Activated effector memory CD4-positive, alpha-beta T cell treated with Interleukin-2 at 50 U/mL for 16 hours (primary cell): ENCODE measurements around the gene GUCA2A.

Experiments
- DNase-seq: peaks from one replicate; pipeline ENCODE4 v3.0.0-alpha.2; 2020

Gene GUCA2A

DNA sequence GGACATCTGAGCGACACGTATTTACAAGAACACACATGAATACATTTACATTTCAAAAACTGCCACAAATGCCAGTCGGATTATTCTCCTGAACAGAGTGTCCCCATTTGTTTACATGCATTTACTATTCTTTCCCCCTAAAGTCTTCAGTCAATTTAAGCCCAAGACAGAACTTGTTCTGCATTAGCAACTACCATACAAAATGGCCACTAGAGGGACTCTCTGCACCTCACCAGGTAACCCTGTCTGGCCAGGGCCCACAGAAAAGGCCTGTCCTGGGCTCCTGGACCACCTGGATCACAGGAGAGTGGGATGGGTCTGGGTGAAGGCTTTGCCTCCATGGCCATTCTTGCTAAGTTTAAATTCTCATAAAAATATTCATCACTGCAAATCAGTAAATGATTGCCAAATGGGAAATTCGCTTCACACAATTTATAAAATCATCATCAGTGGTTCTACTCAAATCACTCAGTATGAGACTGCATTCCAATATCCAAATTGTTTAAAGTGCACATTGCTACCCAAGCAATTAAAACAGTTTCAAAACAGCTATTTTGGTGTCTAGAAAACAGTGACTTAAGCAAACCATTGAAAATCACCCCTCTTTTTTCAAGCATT lies 12.5 kb upstream of the GUCA2A start:
- DNase-seq, result no peak

DNA sequence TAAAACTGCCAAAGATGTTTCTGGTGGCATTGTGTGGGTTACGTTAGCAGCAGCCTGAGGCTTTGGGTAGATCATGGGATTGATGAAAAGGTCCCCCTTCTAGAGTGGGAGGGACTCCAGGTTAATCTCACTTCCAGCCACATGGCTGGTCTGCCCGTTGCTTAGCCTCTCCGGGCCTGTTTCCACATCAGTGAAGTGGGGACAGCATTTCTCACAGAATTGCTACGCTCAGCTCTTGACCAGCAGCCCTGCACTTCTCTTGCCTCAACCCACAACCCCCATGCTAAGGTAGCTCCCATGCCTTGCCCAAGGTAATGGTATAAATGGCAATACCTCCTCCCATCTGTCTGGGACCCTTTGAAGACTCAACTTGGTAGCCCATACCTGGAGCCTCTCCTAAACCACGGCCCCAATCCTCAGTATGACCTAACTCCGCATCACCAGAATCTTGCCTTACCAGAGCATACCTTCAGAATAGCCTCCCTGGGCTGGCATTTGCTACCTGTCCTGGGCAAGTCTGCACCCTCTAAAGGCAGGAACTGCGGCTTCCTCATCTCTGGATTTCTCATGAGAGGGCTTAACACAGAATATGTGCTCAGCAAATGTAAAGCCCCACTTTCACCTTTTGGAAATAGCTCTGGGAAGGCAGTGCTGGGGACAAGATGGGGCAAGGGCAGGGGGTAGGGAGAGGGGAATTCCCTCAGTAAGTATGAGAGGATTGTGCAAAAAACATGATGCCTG lies 10.9 kb upstream of the GUCA2A start:
- DNase-seq, result no peak

DNA sequence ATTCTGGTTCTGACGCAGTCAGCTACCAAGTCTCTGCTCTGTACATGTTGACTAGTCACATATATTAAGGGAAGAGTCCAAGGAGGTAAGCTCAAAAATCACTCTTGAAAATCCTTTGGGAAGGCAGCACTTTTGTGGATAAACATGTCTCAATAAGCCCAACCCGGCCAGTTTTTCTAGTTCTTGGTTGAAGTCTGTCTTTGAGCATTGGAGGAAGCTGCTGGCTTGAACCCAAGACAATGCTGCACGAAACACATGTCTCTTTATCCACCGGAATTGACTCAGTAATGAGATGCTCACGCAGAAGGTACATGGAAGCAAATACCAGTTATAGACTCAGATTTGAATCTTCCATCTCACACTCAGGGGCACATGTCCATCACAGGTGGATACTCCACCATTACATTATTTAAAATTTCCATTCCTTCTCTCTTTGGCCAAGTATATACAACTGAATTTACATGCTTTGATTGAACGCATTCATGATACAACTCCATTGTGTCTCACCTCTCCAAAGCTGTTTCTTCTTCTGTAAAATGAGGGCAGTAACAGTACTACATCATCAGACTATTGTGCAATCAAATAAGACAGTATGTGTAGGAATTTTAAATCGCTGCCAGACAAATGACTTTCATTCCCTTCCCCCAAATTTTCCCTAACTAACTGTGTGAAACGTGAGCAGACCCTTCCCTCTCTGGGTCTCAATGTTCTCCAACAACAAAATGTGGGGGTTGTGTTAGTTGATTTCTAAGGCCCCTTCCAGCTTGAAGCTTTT lies 9.6 kb upstream of the GUCA2A start:
- DNase-seq, result no peak

GRCh38 chr1:42173155-42173933 lies 8.8 kb upstream of the GUCA2A start:
- peak; percentile 48 for DNase-seq

DNA sequence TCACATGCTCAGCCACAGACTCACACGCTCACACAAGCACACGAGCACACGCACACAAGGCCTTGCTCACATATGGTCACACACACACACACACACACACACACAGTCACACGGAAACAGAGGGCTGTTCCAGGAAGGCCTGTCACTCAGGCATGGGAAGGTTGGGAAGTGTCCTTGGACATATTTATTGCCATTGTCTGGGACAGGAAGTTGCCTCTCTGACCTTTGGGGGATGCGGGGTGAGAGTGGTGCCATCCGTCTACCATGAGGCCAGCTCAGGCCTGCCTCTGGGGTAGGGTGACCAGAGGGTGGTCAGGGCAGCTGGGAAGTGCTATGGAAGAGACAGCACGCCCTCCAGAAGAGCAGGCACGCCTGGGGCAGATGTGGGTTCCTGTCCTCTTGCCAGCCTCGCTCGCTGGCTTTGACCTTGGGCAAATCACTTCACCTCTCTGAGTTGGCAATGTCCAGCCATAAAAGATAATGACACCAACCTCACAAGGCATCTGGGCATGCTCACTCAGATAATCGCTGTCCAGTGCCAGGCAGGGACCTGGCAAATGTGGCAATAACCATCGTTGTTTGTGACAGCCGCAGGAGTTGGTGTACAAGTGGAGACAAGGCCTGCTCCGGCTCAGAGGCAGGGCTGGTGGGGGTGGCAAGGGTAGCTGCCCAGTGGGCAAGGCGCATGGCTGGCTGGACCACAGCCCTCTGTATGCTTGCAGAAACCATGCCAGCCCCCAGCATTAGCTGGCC lies 8.0 kb upstream of the GUCA2A start:
- no peak for DNase-seq

DNA sequence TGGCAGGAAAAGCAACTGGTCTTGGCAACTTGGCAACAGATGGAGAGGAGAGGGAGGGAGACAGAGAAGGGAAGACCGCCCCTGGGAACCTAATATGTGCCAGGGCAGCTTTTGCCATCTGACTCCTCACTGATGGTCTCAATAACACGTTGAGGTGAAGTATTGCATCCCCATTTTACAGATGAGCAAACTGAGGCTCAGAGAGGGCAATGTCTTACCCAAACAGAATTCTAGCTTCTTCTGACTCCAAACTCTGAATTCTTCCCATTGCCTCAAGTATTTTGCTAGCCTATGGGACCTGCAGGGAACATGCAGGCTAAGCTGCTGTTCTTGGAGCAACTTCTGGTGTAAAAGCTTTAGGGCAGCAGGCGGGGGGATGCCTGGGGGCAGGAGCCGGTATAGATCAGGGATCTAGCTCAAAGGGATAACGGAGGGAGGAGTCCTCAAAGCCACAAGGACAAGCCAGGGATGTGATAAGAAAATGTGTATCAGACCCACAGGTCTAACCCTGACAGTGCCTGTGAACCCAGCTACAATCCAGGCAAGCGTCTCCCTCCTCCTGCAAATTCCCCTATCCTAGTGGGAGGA lies 7.2 kb upstream of the GUCA2A start:
- DNase-seq, result no peak

GRCh38 chr1:42170779-42171621 lies 6.5 kb upstream of the GUCA2A start:
- DNase-seq, result no peak

DNA sequence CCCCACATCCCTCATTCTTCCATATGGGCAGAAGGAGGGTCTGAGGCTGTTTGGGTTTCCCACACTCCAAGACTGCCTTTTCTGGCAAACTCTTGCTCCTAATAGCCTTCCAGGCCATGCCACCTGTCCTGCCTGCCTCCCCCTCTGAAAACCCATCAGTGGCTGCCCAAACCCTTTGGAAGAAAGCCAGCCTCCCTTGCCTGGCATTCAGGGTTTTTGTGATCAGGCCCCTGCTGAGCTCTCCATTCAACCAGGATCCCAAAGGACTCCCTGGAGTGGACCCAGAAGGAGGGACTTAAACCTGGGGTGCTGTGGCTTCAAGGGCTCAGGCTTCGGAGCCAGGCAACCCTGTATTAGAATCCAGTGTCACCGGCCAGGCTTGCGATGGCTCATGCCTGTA lies 4.2 kb upstream of the GUCA2A start:
- DNase-seq, result no peak

DNA sequence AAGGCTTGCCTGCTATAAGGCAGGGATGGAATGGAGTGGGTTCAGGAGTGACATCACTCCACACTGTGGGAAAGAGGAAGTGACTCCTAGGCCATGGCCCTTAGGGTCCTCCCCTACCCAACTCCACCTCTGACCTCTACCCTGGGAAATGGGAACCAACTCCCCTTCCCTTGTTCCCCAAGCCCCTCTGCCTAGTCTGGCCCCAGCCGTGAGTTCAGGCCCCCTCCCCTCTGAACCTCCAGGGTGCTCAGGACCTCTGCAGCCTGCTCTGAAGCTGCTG lies 3.8 kb upstream of the GUCA2A start:
- DNase-seq, result no peak

- DNase-seq, result no peak
Observed at GRCh38 chr1:42167611-42168390, 3.3 kb upstream of the GUCA2A start.

DNA sequence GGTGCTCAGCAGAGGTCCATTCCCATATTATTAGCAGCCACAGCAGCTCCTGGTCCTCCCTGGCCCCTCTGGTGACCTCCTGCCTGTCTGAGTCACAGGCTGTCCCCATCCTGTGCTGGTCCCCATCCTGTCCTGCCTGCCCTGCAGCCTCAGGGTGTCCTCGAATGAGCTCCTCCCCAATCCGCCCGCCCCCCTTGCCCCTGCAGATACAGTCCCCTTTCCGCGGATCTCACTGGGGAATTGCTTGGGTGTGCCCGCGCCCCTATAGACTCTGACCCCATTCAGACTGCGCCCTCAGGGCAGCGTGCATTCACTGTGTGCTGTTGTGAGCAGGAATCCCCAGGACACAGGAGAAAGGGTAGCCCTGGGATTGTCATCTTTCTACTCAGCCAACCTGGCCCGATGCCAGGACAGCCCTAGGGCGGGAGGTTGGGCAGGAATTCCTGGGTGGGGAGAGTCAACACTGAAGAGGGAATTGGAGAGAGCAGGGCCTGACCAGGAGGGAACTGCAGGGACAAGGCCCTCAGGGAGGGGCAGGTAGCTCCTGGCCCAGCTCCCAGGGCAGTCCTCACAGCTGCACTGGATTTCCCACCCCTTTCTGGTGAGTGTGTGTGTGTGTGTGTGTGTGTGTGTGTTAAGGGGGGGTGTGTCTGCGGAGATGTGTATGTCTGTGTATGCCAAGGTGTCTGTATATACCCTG lies 1.1 kb upstream of the GUCA2A start:
- DNase-seq, result no peak

GRCh38 chr1:42163536-42164503 lies 725 bp downstream of the GUCA2A start:
- no peak for DNase-seq

DNA sequence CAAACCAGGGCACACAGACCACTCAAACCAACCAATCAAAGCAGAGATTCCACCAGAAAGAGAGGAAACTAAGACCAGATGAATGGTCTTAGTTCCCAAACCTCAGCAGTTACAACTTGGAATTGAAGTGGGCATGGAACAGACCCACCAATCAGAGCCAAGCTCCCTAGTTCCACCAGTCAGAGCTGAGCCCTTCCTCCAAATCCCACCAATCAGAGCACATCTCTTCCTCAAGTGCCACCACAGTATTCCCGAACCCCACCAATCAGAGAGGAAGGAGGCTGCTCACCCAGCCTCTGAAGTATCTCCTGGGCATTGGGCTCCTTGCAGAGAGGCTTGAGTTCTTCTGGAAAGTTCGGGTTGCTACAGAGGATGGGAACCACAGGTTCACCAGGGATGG lies 1.4 kb downstream of the GUCA2A start:
- DNase-seq, result no peak

DNA sequence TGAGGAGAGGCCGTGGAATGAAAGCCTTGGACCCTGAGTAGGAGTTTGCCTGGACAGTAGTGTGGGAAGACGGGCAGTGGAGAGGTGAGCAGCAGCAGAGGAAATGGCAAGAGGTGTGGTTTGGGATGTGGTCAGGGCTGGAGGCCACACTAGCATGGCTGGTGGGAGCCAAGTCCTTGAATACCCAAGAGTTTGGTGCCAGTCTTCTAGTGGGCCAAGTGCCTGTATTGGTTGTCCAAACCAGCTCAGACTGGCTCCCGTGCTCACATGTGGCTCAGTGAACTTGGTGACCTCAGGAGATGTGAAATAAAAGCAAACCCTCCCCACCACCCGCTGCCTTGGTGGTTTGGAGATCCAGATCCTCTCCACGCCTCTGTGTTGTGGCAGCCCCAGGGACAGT lies 2.4 kb downstream of the GUCA2A start:
- DNase-seq, result no peak

GRCh38 chr1:42158189-42158588 lies 6.4 kb downstream of the GUCA2A start:
- no peak for DNase-seq

- no peak for DNase-seq
Observed at GRCh38 chr1:42157667-42158066, 6.9 kb downstream of the GUCA2A start.

DNA sequence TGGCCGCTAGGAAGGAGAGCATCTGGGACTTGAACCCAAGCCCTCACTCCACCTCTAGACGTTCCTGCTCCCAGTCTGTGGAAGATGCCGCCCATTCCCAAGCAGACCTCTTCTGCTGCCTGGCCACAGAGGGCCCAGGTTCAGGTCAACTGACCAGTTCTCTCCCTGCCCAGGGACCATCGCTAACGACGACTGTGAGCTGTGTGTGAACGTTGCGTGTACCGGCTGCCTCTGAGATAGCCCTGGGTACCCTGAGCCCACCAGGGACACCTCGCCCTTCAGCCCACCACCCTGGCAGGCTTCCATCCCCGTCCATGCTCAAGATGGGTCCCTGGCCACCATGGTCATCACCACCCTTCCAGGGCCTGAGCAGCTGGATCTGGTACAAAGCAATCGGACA lies 9.2 kb downstream of the GUCA2A start:
- no peak for DNase-seq

DNA sequence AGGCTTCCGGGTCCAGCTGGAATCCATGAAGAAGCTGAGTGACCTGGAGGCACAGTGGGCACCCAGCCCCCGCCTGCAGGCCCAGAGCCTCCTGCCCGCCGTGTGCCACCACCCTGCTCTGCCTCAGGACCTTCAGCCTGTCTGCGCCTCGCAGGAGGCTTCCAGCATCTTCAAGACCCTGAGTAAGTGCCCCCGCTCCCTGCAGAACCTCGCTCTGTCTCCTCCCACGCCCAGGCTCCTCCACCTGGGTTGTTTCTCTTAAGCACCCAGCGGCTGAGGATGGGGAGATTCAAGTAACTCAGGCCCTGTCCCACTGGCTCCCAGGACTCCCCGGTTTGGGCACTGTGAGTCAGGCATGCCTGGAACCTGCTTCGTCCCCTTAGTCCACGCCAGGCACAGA lies 9.9 kb downstream of the GUCA2A start:
- no peak for DNase-seq

DNA sequence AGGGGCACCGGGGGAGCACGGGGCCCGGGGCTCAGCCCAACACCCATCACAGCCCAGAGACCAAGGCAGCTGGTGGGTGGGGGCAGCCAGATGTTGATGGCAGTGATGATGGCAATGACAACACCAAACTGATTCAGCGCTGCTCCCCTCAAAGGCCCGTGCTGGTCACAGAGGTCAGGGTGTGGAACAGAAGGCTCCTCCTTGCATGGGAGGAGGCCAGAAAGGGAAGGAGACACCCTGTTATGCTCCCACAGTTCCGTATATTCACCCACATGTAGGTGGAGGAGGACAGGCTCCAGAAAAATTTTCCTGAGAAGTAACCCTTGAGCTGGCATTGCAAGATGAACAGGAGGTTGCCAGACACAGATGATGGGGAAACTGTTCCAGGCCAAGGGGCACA lies 10.9 kb downstream of the GUCA2A start:
- no peak for DNase-seq
